Gastroesophageal sphincter (tissue), 4 donors: ENCODE results near the gene MGME1. TPM values are rescaled to one million over a fixed set of nuclear protein-coding genes. Genes with fewer than 3 reads are reported as not detected.

Experiments used
- ATAC-seq: fragments of 150-250 bp; one replicate; pipeline ENCODE4 v1.9.1; 2016; ENCODE audit warnings: mild to moderate bottlenecking, moderate library complexity
- H3K27ac ChIP-seq, 4 donors: fragments of 200-600 bp; sonication (generic) in 3 of 4; 1 replicate in 3 of 4; 2 replicates in 1 of 4; pipeline ENCODE4 v1.5.1; 2016 to 2019
- H3K27me3 ChIP-seq: fragments of 200-600 bp; sonication (generic); one replicate; pipeline ENCODE4 v1.5.1; 2019
- H3K36me3 ChIP-seq, 2 donors: fragments of 200-600 bp; sonication (generic); one replicate each; pipeline ENCODE4 v1.5.1; 2019; ENCODE audit warnings: control low read depth in 1 of 2
- H3K4me1 ChIP-seq, 3 donors: fragments of 200-600 bp; sonication (generic); 1 replicate in 2 of 3; 2 replicates in 1 of 3; pipeline ENCODE4 v1.5.1; 2016 to 2019; ENCODE audit warnings: control low read depth in 2 of 3
- H3K4me3 ChIP-seq, 2 donors: fragments of 200-600 bp; sonication (generic); one replicate each; pipeline ENCODE4 v1.5.1; 2019; ENCODE audit warnings: mild to moderate bottlenecking in 1 of 2, moderate library complexity in 1 of 2
- H3K9me3 ChIP-seq, 3 donors: fragments of 200-600 bp; sonication (generic); one replicate each; pipeline ENCODE4 v1.5.1; 2017 to 2019; ENCODE audit warnings: control low read depth in 2 of 3
- EP300 ChIP-seq: sonication (generic); formaldehyde crosslinking; IDR thresholded peaks from one replicate; pipeline ENCODE4 v1.6.1; 2017; ENCODE audit warnings: antibody characterized with exemption, mild to moderate bottlenecking
- POLR2A ChIP-seq, 2 donors: fragments of 450-650 bp; IDR thresholded peaks; one replicate each; pipeline ENCODE4 v1.6.1; 2017; ENCODE audit warnings: antibody characterized with exemption in 2 of 2, mild to moderate bottlenecking in 2 of 2, moderate library complexity in 1 of 2
- POLR2AphosphoS5 ChIP-seq: sonication (generic); formaldehyde crosslinking; IDR thresholded peaks from one replicate; pipeline ENCODE4 v1.6.1; 2017; ENCODE audit warnings: antibody characterized with exemption
- WGBS, 2 donors: methylation state at CpG; one replicate each; pipeline ENCODE4 v1.1.5; 2018; ENCODE audit warnings: low coverage in 1 of 2; 5-methylcytosine and 5-hydroxymethylcytosine counted together
- total RNA-seq, 4 donors: library from RNA; depleted of rRNA; stranded (reverse); fragments of >200 nt; gene quantifications; one replicate each; pipeline ENCODE4 v1.1.0, GENCODE V29; 2016
- TF ChIP-seq, protein P1 (sequence below), 4 experiments: fragments of 200-600 bp in 2 of 4; fragments of 450-650 bp in 2 of 4; sonication (generic) in 1 of 4; IDR thresholded peaks; one replicate each; pipeline ENCODE4 v1.5.1; 2017 to 2019; ENCODE audit warnings: antibody characterized with exemption in 4 of 4, mild to moderate bottlenecking in 2 of 4, moderate library complexity in 2 of 4

The MGME1 gene
- total RNA-seq, 4 donors from 2014 or later = 6.3 to 13.5 (median 9.9) TPM

DNA sequence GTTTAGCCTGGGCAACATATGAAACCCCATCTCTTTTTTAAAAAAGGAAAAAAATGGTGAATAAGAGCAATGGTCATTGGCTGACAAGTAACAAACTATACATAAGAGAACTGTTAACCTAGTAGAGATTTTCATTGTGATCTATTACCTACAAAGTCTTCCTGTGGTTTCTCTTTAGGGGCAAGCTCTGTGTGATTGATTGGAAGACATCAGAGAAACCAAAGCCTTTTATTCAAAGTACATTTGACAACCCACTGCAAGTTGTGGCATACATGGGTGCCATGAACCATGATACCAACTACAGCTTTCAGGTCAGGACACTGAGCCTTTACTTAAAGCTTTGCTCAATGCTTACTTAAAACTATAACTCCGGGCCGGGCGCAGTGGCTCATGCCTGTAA, 19.2 kb downstream of the MGME1 start:
- H3K4me3 ChIP-seq = no peak overlapping the region
- no peaks in the 10 kb centered on the region for H3K9me3 ChIP-seq
- 80 to 100% methylated on average over 1 to 3 of the region's 3 CpGs for WGBS, 2 donors
- H3K4me1 ChIP-seq = no peaks in the 10 kb centered on the region
- no peak for TF ChIP-seq EP300
- TF ChIP-seq, protein P1, sequence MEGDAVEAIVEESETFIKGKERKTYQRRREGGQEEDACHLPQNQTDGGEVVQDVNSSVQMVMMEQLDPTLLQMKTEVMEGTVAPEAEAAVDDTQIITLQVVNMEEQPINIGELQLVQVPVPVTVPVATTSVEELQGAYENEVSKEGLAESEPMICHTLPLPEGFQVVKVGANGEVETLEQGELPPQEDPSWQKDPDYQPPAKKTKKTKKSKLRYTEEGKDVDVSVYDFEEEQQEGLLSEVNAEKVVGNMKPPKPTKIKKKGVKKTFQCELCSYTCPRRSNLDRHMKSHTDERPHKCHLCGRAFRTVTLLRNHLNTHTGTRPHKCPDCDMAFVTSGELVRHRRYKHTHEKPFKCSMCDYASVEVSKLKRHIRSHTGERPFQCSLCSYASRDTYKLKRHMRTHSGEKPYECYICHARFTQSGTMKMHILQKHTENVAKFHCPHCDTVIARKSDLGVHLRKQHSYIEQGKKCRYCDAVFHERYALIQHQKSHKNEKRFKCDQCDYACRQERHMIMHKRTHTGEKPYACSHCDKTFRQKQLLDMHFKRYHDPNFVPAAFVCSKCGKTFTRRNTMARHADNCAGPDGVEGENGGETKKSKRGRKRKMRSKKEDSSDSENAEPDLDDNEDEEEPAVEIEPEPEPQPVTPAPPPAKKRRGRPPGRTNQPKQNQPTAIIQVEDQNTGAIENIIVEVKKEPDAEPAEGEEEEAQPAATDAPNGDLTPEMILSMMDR (IDR thresholded peaks at IDR 0.05) = no peak
- no peak for TF ChIP-seq POLR2A (IDR thresholded peaks at IDR 0.05)
- TF ChIP-seq POLR2AphosphoS5 = no peak
- peaks cover 0 to 26% of the 10 kb centered on the region in 2 donors for H3K36me3 ChIP-seq
- H3K27me3 ChIP-seq = no peaks in the 10 kb centered on the region
- H3K27ac ChIP-seq = no peak overlapping the region
- no peak for ATAC-seq

GRCh38 chr20:17990278-17990972, 21.6 kb downstream of the MGME1 start:
- TF ChIP-seq, protein P1 (IDR thresholded peaks at IDR 0.05) = no peak
- TF ChIP-seq POLR2A (IDR thresholded peaks at IDR 0.05) (no peak), POLR2AphosphoS5 (no peak), EP300 (no peak)
- Histone ChIP-seq H3K36me3 (peaks cover 0 to 26% of the 10 kb centered on the region in 2 donors), H3K9me3 (no peaks in the 10 kb centered on the region), H3K27ac (no peak overlapping the region), H3K27me3 (no peaks in the 10 kb centered on the region), H3K4me3 (no peak overlapping the region), H3K4me1 (no peaks in the 10 kb centered on the region)
- ATAC-seq = no peak
- 88 to 98% methylated on average over 5 of the region's 10 CpGs for WGBS, 2 donors

DNA sequence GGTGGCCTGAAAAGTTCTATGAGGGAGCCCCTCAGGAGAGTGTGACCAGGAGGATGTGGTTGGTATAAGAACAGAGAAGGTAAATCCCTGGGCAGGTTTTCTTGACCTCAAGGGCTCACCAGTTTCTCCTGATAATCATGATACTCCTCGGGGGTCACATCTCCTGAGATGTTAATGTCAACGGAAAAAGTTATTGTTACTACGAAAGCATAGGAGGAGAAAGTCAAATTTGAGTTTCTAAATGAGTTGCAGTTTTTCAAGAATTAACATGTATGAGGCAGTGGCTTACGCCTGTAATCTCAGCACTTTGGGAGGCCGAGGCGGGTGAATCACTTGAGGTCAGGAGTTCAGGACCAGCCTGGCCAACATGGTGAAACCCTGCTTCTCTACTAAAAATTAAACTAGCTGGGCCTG, 23.4 kb downstream of the MGME1 start:
- Histone ChIP-seq H3K4me3 (no peak overlapping the region), H3K4me1 (peaks cover 0 to 9% (median 0%) of the 10 kb centered on the region in 3 donors), H3K27me3 (no peaks in the 10 kb centered on the region), H3K36me3 (peaks cover 0 to 21% of the 10 kb centered on the region in 2 donors), H3K9me3 (no peaks in the 10 kb centered on the region), H3K27ac (no peak overlapping the region)
- TF ChIP-seq POLR2A (IDR thresholded peaks at IDR 0.05) (no peak), POLR2AphosphoS5 (no peak), EP300 (no peak)
- TF ChIP-seq, protein P1 (IDR thresholded peaks at IDR 0.05) = no peak
- WGBS, 2 donors = 90 to 91% methylated on average over 4 to 6 of the region's 6 CpGs
- no peak for ATAC-seq

DNA sequence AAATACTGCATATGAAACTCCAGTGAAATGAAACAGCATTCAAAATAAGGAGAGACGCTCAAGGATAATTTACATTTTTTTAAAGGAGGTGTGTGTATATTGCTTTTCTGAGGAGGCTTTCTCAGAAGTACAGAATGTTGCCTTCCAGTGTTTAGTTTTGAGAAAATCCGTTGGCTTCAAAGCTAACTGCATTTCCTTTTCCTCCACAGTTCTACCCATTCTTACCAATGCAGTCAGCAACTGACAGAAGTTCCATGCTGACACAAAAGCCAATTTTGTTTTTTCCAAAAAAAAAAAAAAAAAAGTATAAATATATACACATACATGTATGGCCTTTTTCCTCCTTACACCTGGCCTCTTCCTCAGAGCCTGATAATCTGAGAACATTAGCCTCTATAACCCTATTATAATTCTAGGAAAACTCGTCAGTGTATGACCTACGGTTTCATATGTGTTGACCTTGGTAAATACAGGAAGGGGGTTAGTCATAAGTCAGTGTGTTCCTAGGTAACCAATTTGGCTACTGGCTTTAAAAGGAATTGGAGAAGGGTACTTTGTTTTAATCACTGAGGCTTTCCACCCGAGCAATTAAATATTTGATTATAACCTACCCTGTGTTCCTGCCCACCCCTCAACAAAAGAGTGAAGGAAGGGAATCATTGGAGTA, 24.2 kb downstream of the MGME1 start:
- TF ChIP-seq EP300 (no peak), POLR2AphosphoS5 (no peak), POLR2A (IDR thresholded peaks at IDR 0.05) (no peak)
- TF ChIP-seq, protein P1 (IDR thresholded peaks at IDR 0.05) = no peak
- H3K27ac ChIP-seq = no peak overlapping the region
- 61 to 77% methylated on average over 3 to 5 of the region's 5 CpGs for WGBS, 2 donors

GRCh38 chr20:17993546-17993945, 24.7 kb downstream of the MGME1 start:
- H3K9me3 ChIP-seq = no peaks in the 10 kb centered on the region
- peaks cover 0 to 21% of the 10 kb centered on the region in 2 donors for H3K36me3 ChIP-seq
- TF ChIP-seq POLR2AphosphoS5 = no peak
- no peak for TF ChIP-seq EP300
- TF ChIP-seq POLR2A (IDR thresholded peaks at IDR 0.05) = no peak
- TF ChIP-seq, protein P1 (IDR thresholded peaks at IDR 0.05) = no peak
- no peak overlapping the region for H3K4me3 ChIP-seq
- WGBS, 2 donors = 77 to 80% methylated on average over 3 of the region's 3 CpGs
- ATAC-seq = no peak
- H3K27ac ChIP-seq = no peak overlapping the region
- peaks cover 0 to 9% (median 0%) of the 10 kb centered on the region in 3 donors for H3K4me1 ChIP-seq
- no peaks in the 10 kb centered on the region for H3K27me3 ChIP-seq

More for the DNA sequence above, 24.2 kb downstream of the MGME1 start:
- no peak overlapping the region for H3K4me3 ChIP-seq
- peaks cover 0 to 21% of the 10 kb centered on the region in 2 donors for H3K36me3 ChIP-seq
- H3K9me3 ChIP-seq = no peaks in the 10 kb centered on the region
- no peak for ATAC-seq
- no peaks in the 10 kb centered on the region for H3K27me3 ChIP-seq
- H3K4me1 ChIP-seq = peaks cover 0 to 9% (median 0%) of the 10 kb centered on the region in 3 donors
